ENCODE results near the gene SMARCAL1.

SMARCAL1 gene

DNA sequence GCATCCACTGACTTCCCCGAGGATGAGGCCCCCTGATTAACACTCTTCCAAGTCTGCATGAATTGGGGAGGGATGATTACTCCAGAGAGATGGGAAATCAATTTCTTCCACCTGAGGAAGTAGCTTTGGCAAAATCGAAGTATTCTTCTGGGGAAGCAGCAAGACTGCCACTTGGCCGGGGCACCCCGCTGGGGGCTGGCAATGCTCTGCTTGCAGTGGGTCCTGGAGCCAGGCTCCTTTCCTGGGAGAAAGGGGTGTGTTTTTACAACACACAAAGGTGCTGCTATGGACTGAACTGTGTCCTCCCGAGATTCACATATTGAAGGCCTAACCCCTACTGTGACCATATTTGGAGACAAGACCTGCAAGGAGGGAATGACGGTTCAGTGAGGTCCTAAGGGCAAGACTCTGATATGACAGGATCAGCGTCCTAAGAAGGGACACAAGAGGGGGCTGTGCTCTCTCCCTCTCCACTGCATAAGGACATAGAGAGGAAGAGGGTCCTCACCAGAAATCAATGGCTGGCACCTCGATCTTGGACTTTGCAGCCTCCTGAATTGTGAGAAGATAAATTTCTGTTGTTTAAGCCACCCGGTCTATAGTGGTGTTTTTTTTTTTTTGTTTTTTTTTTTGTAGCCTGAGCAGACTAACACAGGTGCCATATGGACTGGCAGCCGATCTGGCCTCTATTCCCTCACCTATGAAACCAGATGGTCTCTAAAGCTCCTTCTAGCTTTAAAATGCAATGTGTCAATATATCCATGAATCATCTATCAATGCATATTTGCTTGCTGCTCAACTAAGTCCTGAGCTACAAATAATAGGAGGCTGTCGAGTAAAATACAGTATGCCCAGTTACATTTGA is 3.6 kb upstream of the SMARCAL1 start:
- H3K4me1 Mint-ChIP-seq (ENCODE audit: low read depth) = peaks cover 4% of the 10 kb centered on the region
- H3K36me3 Mint-ChIP-seq (ENCODE audit: low read depth) = peaks cover 2% of the 10 kb centered on the region
- no peak overlapping the region for H3K4me3 Mint-ChIP-seq
- H3K27ac Mint-ChIP-seq = no peak overlapping the region
- DNase-seq (ENCODE audit: low spot score) = no peak
- peaks cover 32% of the 10 kb centered on the region for H3K27me3 Mint-ChIP-seq (ENCODE audit: low read depth)
- no peaks in the 10 kb centered on the region for H3K9me3 Mint-ChIP-seq

DNA sequence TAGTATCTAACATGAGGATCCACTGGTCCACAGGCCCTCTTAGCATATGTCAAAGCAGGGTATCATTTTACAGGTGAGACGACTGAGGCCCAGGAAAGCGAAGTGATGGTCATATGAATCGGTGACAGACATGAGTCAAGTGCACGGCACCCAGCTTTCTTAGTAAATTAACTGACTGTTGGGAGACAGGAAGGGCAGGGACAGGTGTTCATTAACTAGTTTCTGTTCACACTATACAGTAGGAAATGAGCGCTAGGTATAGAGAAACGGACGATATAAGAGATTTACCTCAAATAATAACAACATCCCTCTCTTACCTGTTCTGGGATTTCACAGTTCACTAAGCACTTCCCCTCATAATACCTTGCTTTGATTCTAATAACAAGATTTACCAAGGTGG is 1.7 kb upstream of the SMARCAL1 start:
- no peak for DNase-seq (ENCODE audit: low spot score)
- H3K27ac Mint-ChIP-seq = no peak overlapping the region

DNA sequence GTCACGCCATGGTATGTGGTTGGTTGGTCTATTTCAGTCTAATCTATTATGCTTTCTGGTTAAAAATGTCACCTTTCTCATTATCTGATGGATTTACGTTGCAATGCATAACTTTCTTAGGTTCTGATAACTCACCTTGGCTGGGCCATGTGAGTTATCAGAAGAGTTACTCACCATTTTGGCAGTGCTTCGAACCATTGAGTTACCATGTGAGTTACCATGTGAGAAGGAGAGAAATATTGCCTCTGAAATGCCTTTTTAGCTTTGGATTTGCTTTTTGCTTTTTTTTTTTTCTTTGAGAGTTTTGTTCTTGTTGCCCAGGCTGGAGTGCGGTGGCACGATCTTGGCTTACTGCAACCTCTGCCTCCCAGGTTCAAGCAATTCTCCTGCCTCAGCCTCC is 1.6 kb downstream of the SMARCAL1 start:
- peaks cover 10% of the 10 kb centered on the region for H3K4me1 Mint-ChIP-seq (ENCODE audit: low read depth)
- H3K9me3 Mint-ChIP-seq = no peaks in the 10 kb centered on the region
- peak overlapping the region; percentile 96 for H3K4me3 Mint-ChIP-seq
- peak overlapping the region; percentile 9 for H3K27ac Mint-ChIP-seq
- H3K36me3 Mint-ChIP-seq (ENCODE audit: low read depth) = peaks cover 26% of the 10 kb centered on the region
- H3K27me3 Mint-ChIP-seq (ENCODE audit: low read depth) = peaks cover 5% of the 10 kb centered on the region
- DNase-seq (ENCODE audit: low spot score) = no peak

More for the DNA sequence above, 1.7 kb upstream of the SMARCAL1 start:
- Mint-ChIP-seq H3K9me3 (no peaks in the 10 kb centered on the region), H3K4me1 (ENCODE audit: low read depth) (peaks cover 4% of the 10 kb centered on the region), H3K4me3 (no peak overlapping the region), H3K27me3 (ENCODE audit: low read depth) (peaks cover 28% of the 10 kb centered on the region), H3K36me3 (ENCODE audit: low read depth) (peaks cover 7% of the 10 kb centered on the region)

DNA sequence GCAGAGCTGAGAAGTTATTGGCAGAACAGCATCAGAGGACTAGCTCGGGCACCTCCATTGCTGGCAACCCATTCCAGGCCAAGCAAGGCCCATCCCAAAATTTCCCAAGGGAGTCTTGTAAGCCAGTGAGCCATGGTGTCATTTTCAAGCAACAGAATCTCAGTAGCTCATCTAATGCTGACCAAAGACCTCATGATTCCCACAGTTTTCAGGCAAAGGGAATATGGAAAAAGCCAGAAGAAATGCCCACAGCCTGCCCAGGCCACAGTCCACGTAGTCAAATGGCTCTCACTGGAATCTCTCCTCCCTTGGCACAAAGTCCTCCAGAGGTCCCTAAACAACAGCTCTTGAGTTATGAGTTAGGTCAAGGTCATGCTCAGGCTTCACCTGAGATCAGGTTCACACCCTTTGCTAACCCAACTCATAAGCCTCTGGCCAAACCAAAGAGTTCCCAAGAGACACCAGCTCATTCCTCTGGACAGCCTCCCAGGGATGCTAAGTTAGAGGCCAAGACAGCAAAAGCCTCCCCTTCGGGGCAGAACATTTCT is 2.6 kb downstream of the SMARCAL1 start:
- H3K27ac Mint-ChIP-seq = no peak overlapping the region
- peaks cover under 1% of the 10 kb centered on the region for H3K27me3 Mint-ChIP-seq (ENCODE audit: low read depth)
- DNase-seq (ENCODE audit: low spot score) = no peak
- H3K4me1 Mint-ChIP-seq (ENCODE audit: low read depth) = peaks cover 10% of the 10 kb centered on the region
- no peaks in the 10 kb centered on the region for H3K9me3 Mint-ChIP-seq
- H3K4me3 Mint-ChIP-seq = no peak overlapping the region
- peaks cover 26% of the 10 kb centered on the region for H3K36me3 Mint-ChIP-seq (ENCODE audit: low read depth)

DNA sequence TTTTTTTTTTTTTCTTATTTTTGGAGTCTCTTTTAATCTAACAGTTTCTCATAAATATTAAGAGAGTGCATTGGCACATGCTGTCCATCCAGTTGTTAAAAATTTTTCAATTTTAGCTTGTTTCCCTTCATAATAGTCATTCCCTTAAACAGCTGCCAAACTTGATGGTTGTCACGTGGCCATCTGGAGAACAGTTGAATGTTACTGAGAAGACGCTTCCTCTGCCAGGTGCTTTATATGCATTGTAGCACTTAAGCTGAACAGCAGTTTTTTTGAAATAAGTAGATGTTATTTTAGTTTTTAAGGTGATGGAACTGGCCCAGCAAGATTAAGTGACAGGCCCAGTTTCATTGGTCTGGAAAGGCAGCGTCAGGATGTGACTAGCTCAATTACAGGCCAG is 3.3 kb downstream of the SMARCAL1 start:
- no peak overlapping the region for H3K27ac Mint-ChIP-seq
- H3K36me3 Mint-ChIP-seq (ENCODE audit: low read depth) = peaks cover 32% of the 10 kb centered on the region
- H3K4me3 Mint-ChIP-seq = no peak overlapping the region
- no peak for DNase-seq (ENCODE audit: low spot score)
- peaks cover 10% of the 10 kb centered on the region for H3K4me1 Mint-ChIP-seq (ENCODE audit: low read depth)
- H3K9me3 Mint-ChIP-seq = no peaks in the 10 kb centered on the region
- H3K27me3 Mint-ChIP-seq (ENCODE audit: low read depth) = no peaks in the 10 kb centered on the region

DNA sequence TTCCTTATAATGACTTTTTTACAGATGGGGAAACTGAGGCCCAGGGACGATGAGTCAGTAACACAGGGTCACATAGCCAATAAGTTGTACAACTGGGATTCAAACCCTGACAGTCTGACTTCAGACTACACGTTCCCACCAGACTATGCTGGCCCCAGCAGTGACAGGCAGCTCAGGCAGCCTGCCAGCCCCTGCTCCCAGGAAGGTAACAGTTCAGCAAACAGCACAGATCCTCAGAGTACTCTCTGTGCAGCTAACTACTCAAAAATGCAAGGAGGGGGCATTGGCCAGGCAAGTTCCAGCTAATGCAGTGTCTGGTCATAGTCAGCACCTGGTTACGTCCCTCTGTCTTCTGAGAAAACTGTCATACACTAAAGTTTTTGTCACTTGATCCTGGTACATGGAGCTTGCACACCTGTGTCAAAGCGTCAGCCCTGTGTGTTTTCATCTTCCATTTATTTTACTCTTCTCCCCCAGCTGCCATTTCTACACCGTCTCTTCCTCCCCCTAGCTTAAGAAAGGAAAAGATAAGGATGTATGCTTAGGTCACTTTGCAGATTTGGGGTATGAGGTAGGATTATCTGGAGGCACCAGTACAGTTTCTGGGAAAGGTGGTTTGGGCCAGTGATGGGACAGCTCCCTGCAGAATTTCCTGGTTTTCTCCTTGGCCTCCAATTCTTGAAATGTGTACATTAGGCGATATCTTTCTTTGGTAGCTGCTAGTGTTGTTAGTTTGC is 4.5 kb downstream of the SMARCAL1 start:
- no peaks in the 10 kb centered on the region for H3K9me3 Mint-ChIP-seq
- H3K27ac Mint-ChIP-seq = no peak overlapping the region
- H3K27me3 Mint-ChIP-seq (ENCODE audit: low read depth) = no peaks in the 10 kb centered on the region
- H3K36me3 Mint-ChIP-seq (ENCODE audit: low read depth) = peaks cover 38% of the 10 kb centered on the region
- no peak for DNase-seq (ENCODE audit: low spot score)
- peaks cover 10% of the 10 kb centered on the region for H3K4me1 Mint-ChIP-seq (ENCODE audit: low read depth)
- no peak overlapping the region for H3K4me3 Mint-ChIP-seq

DNA sequence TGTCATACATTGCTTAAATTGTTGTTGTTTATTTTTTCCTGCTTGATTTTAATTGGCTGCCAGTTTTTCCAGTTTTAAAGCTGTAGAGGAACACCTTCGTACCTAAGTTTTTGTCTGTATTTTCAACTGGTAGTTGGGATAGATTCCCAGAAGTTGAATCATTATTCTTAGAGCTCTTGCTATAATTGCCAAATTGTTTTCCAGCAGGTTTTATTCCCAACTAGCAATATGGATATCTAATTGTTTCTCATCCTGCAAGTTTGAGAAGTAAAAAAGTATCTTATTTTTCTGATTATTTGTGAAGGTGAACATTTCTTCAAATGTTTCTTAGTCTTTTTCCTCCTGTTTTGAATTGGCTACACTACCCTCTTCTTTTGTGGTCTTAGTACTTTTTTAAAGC is 6.7 kb downstream of the SMARCAL1 start:
- Mint-ChIP-seq H3K36me3 (ENCODE audit: low read depth) (peaks cover 54% of the 10 kb centered on the region), H3K9me3 (no peaks in the 10 kb centered on the region), H3K27ac (no peak overlapping the region), H3K4me3 (no peak overlapping the region), H3K4me1 (ENCODE audit: low read depth) (peaks cover 5% of the 10 kb centered on the region), H3K27me3 (ENCODE audit: low read depth) (no peaks in the 10 kb centered on the region)
- no peak for DNase-seq (ENCODE audit: low spot score)

DNA sequence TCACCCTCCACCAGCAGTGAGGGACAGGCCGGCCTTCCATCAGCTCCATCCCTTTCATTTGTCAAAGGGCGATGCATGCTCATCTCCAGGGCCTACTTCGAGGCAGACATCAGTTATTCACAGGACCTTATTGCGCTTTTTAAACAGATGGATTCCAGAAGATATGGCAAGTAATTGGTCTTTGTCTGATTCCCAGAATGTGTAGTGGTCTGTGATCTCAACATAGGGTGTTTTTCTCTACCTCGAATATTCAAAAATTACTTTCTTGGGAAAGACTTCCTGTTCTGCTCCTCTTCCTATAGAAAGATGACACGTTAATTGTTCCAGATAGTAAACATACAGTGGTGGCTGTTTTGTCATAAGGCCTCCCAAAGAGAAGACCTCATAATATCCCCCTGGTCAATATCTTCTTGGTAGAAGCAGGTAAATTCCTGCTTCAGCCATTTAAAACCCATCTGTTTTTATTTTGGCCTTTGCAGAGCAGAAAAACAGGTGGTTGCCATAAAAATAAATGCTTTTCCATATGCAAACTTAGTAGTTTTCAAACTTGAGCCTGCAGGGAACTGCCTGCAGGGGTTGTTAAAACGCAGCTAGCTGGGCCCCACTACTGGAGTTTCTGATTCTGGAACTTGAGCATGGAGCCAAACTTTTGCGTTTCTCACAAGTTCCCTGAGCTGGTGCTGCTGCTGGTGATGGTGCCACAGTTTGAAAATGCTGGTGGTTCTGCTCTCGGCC is 8.2 kb downstream of the SMARCAL1 start:
- peaks cover 6% of the 10 kb centered on the region for H3K9me3 Mint-ChIP-seq

DNA sequence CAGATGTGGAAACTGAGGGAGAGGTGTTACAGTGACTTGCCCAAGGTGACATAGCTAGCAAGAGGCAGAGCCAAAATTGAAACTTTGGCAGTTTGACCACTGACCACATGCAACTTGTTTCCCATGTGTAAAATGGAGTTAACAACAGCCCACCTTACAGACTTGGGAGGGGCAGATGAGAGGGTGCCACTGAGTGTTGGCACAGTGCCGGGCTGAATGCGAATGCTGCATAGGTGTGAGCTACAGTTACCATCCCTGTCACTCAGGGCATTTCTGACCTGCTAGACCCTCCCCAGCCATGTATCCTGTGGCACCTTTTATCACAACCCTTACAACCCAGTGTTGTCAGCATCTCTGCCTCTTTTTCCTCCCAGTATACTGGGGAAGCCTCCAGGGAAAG is 10.8 kb downstream of the SMARCAL1 start:
- H3K4me3 Mint-ChIP-seq = no peak overlapping the region
- H3K4me1 Mint-ChIP-seq (ENCODE audit: low read depth) = no peaks in the 10 kb centered on the region
- H3K27ac Mint-ChIP-seq = no peak overlapping the region
- H3K27me3 Mint-ChIP-seq (ENCODE audit: low read depth) = no peaks in the 10 kb centered on the region
- peaks cover 6% of the 10 kb centered on the region for H3K9me3 Mint-ChIP-seq
- H3K36me3 Mint-ChIP-seq (ENCODE audit: low read depth) = peaks cover 61% of the 10 kb centered on the region
- no peak for DNase-seq (ENCODE audit: low spot score)

More for the DNA sequence above, 8.2 kb downstream of the SMARCAL1 start:
- no peak for DNase-seq (ENCODE audit: low spot score)
- Mint-ChIP-seq H3K27me3 (ENCODE audit: low read depth) (no peaks in the 10 kb centered on the region), H3K4me3 (no peak overlapping the region), H3K27ac (no peak overlapping the region), H3K4me1 (ENCODE audit: low read depth) (peaks cover 5% of the 10 kb centered on the region), H3K36me3 (ENCODE audit: low read depth) (peaks cover 64% of the 10 kb centered on the region)

DNA sequence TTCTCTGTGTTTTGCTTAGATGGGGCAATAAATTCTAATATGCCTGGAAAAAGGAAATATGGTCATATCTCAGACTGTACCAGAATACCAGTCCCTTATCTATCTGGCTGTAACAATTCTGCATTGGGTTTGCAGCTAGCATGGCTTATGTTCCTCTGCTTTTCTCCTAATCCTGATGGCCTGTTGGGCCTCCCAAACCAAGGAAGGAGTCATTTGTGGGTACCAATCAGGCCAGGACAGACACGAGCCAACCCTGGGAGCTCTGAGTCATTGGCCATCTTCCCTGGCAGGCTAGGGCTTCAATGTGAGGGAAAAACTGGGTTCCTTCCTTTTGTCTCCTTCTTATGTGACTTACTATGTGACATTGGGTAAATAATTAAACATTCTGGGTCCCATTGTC is 12.0 kb downstream of the SMARCAL1 start:
- Mint-ChIP-seq H3K36me3 (ENCODE audit: low read depth) (peaks cover 65% of the 10 kb centered on the region), H3K4me1 (ENCODE audit: low read depth) (no peaks in the 10 kb centered on the region), H3K9me3 (peaks cover 6% of the 10 kb centered on the region), H3K27me3 (ENCODE audit: low read depth) (no peaks in the 10 kb centered on the region), H3K27ac (no peak overlapping the region), H3K4me3 (no peak overlapping the region)
- DNase-seq (ENCODE audit: low spot score) = no peak

DNA sequence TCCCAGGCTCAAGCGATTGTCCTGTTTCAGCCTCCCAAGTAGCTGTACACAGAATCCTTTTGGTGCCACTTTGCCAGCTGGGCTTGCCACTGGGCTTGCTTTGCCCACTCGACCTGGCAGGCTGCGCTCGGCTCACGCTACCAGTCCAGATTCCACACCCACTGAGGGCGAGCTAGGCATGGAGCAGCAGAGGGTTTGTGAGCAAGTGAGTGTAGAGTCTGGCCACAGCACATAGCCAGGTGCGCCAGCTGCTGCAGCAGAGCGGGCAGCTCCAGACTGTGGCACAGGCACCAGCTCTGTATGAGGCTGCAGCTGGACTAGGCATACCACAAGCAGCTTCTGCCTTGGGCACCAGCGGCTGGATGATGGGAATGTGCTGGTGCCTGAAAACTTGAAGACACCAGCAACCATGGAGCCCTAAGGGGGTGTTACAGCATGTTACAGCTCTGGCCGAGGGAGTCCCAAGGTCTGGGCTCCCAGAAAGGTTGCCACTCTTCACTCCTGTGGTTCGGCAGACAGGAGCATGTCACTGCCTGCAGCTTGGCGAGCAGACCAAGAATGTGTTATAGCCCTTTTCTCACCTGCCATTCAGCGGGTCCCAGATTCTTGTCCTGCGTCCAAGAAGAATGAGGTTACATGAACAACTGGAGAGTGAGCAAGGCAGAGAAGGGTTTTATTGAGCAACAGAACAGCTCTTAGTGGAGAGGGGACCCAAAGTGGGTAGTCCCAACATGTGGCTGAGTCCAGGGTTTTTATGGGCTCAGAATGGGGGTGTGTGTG is 12.9 kb downstream of the SMARCAL1 start:
- peaks cover 71% of the 10 kb centered on the region for H3K36me3 Mint-ChIP-seq (ENCODE audit: low read depth)

DNA sequence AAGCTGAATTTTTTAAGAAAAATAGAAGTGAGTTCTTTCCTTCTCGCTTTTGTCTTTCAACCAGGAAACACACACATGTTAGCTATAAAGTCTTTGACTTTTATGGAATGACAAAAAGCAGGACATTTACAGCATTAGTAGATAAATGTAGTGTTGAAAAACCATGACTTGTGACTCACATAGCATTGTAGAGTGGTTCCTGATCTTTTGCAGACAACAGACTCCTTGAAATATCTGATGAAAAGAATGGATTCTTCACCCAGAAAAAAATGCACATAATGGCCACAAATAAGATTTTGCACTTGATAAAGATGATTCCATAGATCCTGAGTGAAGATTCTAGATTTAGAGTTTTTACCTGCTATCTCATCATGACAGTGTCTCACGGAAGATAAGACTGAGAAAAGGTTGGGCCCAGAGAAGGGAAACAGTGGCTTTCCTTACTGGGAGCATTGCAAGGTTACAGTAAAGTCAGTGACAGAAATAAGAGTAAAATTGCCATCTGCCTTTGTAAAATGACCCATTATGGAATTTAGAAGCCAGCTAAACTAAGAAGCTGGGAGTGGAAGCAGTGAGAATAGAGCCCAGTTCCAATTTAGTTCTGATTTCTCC is 14.0 kb downstream of the SMARCAL1 start:
- no peak overlapping the region for H3K27ac Mint-ChIP-seq
- no peak for DNase-seq (ENCODE audit: low spot score)
- H3K4me3 Mint-ChIP-seq = no peak overlapping the region
- no peaks in the 10 kb centered on the region for H3K4me1 Mint-ChIP-seq (ENCODE audit: low read depth)
- peaks cover 70% of the 10 kb centered on the region for H3K36me3 Mint-ChIP-seq (ENCODE audit: low read depth)
- H3K27me3 Mint-ChIP-seq (ENCODE audit: low read depth) = no peaks in the 10 kb centered on the region
- H3K9me3 Mint-ChIP-seq = peaks cover 6% of the 10 kb centered on the region

More for the DNA sequence above, 12.9 kb downstream of the SMARCAL1 start:
- DNase-seq (ENCODE audit: low spot score) = no peak
- Mint-ChIP-seq H3K4me3 (no peak overlapping the region), H3K27ac (no peak overlapping the region), H3K9me3 (peaks cover 6% of the 10 kb centered on the region), H3K4me1 (ENCODE audit: low read depth) (no peaks in the 10 kb centered on the region), H3K27me3 (ENCODE audit: low read depth) (no peaks in the 10 kb centered on the region)

DNA sequence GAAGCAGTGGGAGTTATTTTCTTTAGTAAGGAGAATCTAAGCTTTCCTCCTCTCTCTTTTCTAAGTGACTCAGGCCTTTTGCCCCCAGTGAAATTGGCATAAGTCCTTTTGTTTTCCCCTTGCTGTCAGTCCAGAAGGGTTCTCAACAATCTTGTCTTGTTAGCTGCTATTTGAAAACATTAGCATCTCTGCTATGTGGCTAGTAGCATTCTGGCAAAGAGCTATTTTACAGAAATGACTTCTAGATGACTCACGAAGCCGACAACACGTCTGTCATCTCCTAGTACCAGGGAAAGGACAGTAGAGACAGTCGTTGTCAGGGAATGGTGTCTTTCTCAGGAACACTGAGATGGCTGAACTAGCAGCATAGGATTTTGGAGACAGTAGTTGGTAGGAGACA is 14.7 kb downstream of the SMARCAL1 start:
- peaks cover 72% of the 10 kb centered on the region for H3K36me3 Mint-ChIP-seq (ENCODE audit: low read depth)
- no peaks in the 10 kb centered on the region for H3K4me1 Mint-ChIP-seq (ENCODE audit: low read depth)
- no peaks in the 10 kb centered on the region for H3K27me3 Mint-ChIP-seq (ENCODE audit: low read depth)
- no peak overlapping the region for H3K27ac Mint-ChIP-seq
- no peak overlapping the region for H3K4me3 Mint-ChIP-seq
- H3K9me3 Mint-ChIP-seq = peaks cover 6% of the 10 kb centered on the region
- DNase-seq (ENCODE audit: low spot score) = no peak

All from T-helper 2 cell treated with Interferon-gamma antibody and Interleukin-4, amounts not matched to agents 5 μg/mL and 100 μg/mL, for 36 hours (primary cell).